K562 (cell line): ENCODE data around the gene GCSH. TPM values are rescaled to one million over a fixed set of nuclear protein-coding genes. Genes with fewer than 3 reads are reported as not detected.

Experiments
- ARID3B ChIP-seq: fragments of 250-450 bp; sonication (Bioruptor Pico); IDR thresholded peaks from 2 replicates; pipeline ENCODE4 v1.4.0; 2020; ENCODE audit warnings: borderline replicate concordance
- C11orf30 ChIP-seq: fragments of 450-650 bp; IDR thresholded peaks from 2 replicates; pipeline ENCODE4 v1.6.1; 2016; ENCODE audit warnings: low read depth, mild to moderate bottlenecking
- CREM ChIP-seq: IDR thresholded peaks from 2 replicates; pipeline ENCODE4 v1.6.1; 2014; ENCODE audit warnings: antibody characterized with exemption, low read depth
- EGR1 ChIP-seq: fragments of 450-650 bp; conservative IDR thresholded peaks from 2 replicates; pipeline ENCODE4 v1.6.1; 2017; ENCODE audit warnings: mild to moderate bottlenecking
- ESRRA ChIP-seq: fragments of 450-650 bp; IDR thresholded peaks from 2 replicates; pipeline ENCODE4 v1.6.1; 2014; ENCODE audit warnings: low read depth, mild to moderate bottlenecking, moderate library complexity, borderline replicate concordance
- HMG20A ChIP-seq: fragments of 450-650 bp; formaldehyde crosslinking; conservative IDR thresholded peaks from 2 replicates; pipeline ENCODE4 v1.4.0; 2020; ENCODE audit warnings: mild to moderate bottlenecking, mixed read lengths
- HNRNPL ChIP-seq: fragments of 200-400 bp; formaldehyde crosslinking; IDR thresholded peaks from 2 replicates; pipeline ENCODE4 v1.6.1; 2017; ENCODE audit warnings: low read depth, mild to moderate bottlenecking, low read length
- JUN ChIP-seq, 2 experiments: sonication (generic) in 1 of 2; formaldehyde crosslinking in 1 of 2; IDR thresholded peaks; 2 replicates each; pipeline versions ENCODE4 v1.6.1 to v1.8.0; 2012 to 2022; ENCODE audit warnings: borderline replicate concordance in 2 of 2, mild to moderate bottlenecking in 2 of 2, improper control_type of control experiment in 1 of 2, low read depth in 1 of 2, low read length in 1 of 2, missing genetic modification reagents in 1 of 2
- MNT ChIP-seq, 2 experiments: fragments of 450-650 bp; conservative IDR thresholded peaks; 2 replicates each; pipeline ENCODE4 v1.6.1; 2017; ENCODE audit warnings: mild to moderate bottlenecking in 2 of 2, moderate library complexity in 2 of 2
- NEUROD1 ChIP-seq: fragments of 150-350 bp; IDR thresholded peaks from 2 replicates; pipeline ENCODE4 v1.6.1; 2014; ENCODE audit warnings: borderline replicate concordance, low read length, low read depth; ENCODE audit not compliant: partially characterized antibody
- PURB ChIP-seq: sonication (generic); formaldehyde crosslinking; IDR thresholded peaks from 2 replicates; pipeline ENCODE4 v1.9.0; 2021; ENCODE audit warnings: low read depth, mild to moderate bottlenecking, missing genetic modification reagents
- RCOR1 ChIP-seq, 2 experiments: IDR thresholded peaks; 2 replicates each; pipeline ENCODE4 v1.6.1; 2012; ENCODE audit warnings: low read depth in 2 of 2, low read length in 2 of 2, borderline replicate concordance in 1 of 2, improper control_type of control experiment in 1 of 2
- SAP30 ChIP-seq: fragments of 200-600 bp; sonication (generic); IDR thresholded peaks from 2 replicates; pipeline ENCODE4 v1.6.1; 2012; ENCODE audit warnings: borderline replicate concordance, low read depth, mild to moderate bottlenecking, moderate library complexity, low read length, control low read depth, inconsistent platforms; ENCODE audit not compliant: insufficient read depth, poor library complexity, severe bottlenecking
- SIN3A ChIP-seq, 2 experiments: fragments of 150-350 bp in 1 of 2; IDR thresholded peaks; 2 replicates each; pipeline ENCODE4 v1.6.1; 2011 to 2016; ENCODE audit warnings: borderline replicate concordance in 2 of 2, low read depth in 2 of 2, low read length in 2 of 2, mild to moderate bottlenecking in 2 of 2, moderate library complexity in 2 of 2; ENCODE audit not compliant: control insufficient read depth in 1 of 2
- TEAD1 ChIP-seq, 2 experiments: fragments of 450-650 bp in 1 of 2; sonication (generic) in 1 of 2; formaldehyde crosslinking; IDR thresholded peaks; 2 replicates each; pipeline versions ENCODE4 v1.4.0 to v1.8.0; 2020 to 2022; ENCODE audit warnings: mild to moderate bottlenecking in 2 of 2, missing genetic modification reagents in 1 of 2
- ZNF324 ChIP-seq: fragments of 250-450 bp; sonication (Bioruptor Pico); IDR thresholded peaks from 2 replicates; pipeline ENCODE4 v1.4.0; 2020; ENCODE audit warnings: mild to moderate bottlenecking
- ZNF431 ChIP-seq: sonication (generic); formaldehyde crosslinking; IDR thresholded peaks from 2 replicates; pipeline ENCODE4 v1.8.0; 2022; ENCODE audit warnings: mild to moderate bottlenecking, missing genetic modification reagents
- polyA plus RNA-seq, 8 experiments: library from polyadenylated mRNA; depleted of rRNA in 4 of 8; stranded (reverse) in 5 of 8; unstranded in 3 of 8; fragments of >200 nt; fragmentation: Nextera tagmentation in 2 of 8; fragmentation: Illumina TruSeq in 1 of 8; extraction: Ambion mirVana in 2 of 8; extraction: Trizol in 1 of 8; gene quantifications; 2 replicates each; pipeline versions ENCODE4 v1.2.1 to v1.2.3, GENCODE V29; 2011 to 2014; ENCODE audit warnings: inconsistent platforms in 1 of 8, missing spikeins in 1 of 8
- total RNA-seq, 7 experiments: library from RNA; depleted of rRNA in 6 of 7; stranded (reverse); fragments of >200 nt in 6 of 7; fragmentation: Illumina TruSeq in 2 of 7; extraction: Trizol in 2 of 7; gene quantifications; 2 replicates each; pipeline versions ENCODE4 v1.2.1 to v1.2.3, GENCODE V29; 2011 to 2021; ENCODE audit warnings: low replicate concordance in 1 of 7
- TF ChIP-seq, protein P1 (sequence below): sonication (generic); formaldehyde crosslinking; IDR thresholded peaks from 2 replicates; pipeline ENCODE4 v1.8.1; 2023; ENCODE audit warnings: mild to moderate bottlenecking, missing genetic modification reagents
- TF ChIP-seq, protein P2 (sequence below): sonication (generic); formaldehyde crosslinking; IDR thresholded peaks from 2 replicates; pipeline ENCODE4 v1.9.0; 2022; ENCODE audit warnings: mild to moderate bottlenecking, missing genetic modification reagents

Gene GCSH
- total and polyA plus RNA-seq, 9 of the 15 experiments (the other 6 are each of a cell fraction or from before 2014, with no cell fraction given), result 35.0 to 121 (median 89.0) TPM

DNA sequence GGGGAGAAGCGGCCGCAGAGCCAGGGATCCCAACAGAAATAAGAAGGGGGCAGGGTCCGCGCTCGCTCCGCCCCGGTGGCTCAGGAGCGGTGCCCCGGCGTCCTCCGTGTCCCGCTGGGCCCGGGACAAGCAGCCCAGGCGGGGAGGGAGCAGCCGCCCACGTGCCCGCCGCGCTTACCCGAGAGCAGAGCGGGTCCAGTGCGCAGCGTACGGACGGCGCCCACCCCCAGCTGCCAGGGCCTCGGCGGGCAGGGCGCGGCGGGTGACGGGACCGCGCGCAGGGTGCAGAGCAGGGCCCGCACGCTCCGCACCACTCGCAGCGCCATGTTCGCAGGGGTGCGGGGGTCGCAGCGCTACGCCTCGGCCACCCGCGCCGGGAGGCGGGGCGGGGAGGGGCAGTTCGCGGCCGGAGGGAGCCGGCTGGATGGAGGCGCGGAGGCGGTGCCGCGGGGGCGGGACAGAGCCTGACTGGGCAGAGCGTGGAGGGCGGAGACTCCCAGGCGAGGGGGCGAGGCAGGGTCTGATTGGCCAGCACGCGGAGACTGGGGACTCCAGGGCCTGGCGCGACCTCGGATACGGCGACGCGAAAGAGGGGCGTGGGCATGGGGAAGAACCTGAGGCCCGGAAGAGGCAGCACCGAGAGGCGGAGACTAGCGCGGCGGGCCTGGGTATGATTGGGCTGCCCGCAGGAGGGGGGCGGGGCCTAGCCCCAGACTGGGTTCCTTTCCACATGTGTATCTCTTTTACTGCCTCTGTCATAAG lies at the start of gene GCSH (continued):
- TF ChIP-seq RCOR1 (IDR thresholded peaks at IDR 0.05; ENCODE audit: borderline replicate concordance in 1 of 2, low read depth in 2 of 2, low read length in 2 of 2) (no peak; a peak in 1 of 4 replicates), PURB (CRISPR knock-in tag) (no peak), ARID3B (CRISPR knock-in tag) (0 out of 2 replicates have a peak, but pooled peaks have one; percentile 21), EGR1 (peak; percentile 96), SAP30 (peak; percentile 84), ESRRA (peak; percentile 24; the same call in 1 of the 2 replicates), CREM (peak; percentile 82), NEUROD1 (peak; percentile 44), HNRNPL (peak; percentile 48; the same call in 1 of the 2 replicates), C11orf30 (no peak), MNT (conservative IDR thresholded peaks at IDR 0.05) (peak; percentile 72 to 89), SIN3A (IDR thresholded peaks at IDR 0.05; ENCODE audit: borderline replicate concordance in 2 of 2, control insufficient read depth in 1 of 2, low read depth in 2 of 2, low read length in 2 of 2) (peak; percentile 32 to 44; a peak in 2 of 4 replicates), TEAD1 (CRISPR knock-in tag; IDR thresholded peaks at IDR 0.05) (peak in 1 of 2 experiments; percentile 75; a peak in 1 of 4 replicates), ZNF431 (CRISPR knock-in tag) (peak; percentile 74), ZNF324 (no peak), HMG20A (CRISPR knock-in tag) (no peak), JUN (IDR thresholded peaks at IDR 0.05; ENCODE audit: borderline replicate concordance, low read depth, low read length) (no peak), JUN (CRISPR knock-in tag; IDR thresholded peaks at IDR 0.05; ENCODE audit: borderline replicate concordance) (peak; percentile 50; the same call in 1 of the 2 replicates)
- TF ChIP-seq, protein P1, sequence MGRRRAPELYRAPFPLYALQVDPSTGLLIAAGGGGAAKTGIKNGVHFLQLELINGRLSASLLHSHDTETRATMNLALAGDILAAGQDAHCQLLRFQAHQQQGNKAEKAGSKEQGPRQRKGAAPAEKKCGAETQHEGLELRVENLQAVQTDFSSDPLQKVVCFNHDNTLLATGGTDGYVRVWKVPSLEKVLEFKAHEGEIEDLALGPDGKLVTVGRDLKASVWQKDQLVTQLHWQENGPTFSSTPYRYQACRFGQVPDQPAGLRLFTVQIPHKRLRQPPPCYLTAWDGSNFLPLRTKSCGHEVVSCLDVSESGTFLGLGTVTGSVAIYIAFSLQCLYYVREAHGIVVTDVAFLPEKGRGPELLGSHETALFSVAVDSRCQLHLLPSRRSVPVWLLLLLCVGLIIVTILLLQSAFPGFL, result 0 out of 2 replicates have a peak, but pooled peaks have one; percentile 68
- TF ChIP-seq, protein P2, sequence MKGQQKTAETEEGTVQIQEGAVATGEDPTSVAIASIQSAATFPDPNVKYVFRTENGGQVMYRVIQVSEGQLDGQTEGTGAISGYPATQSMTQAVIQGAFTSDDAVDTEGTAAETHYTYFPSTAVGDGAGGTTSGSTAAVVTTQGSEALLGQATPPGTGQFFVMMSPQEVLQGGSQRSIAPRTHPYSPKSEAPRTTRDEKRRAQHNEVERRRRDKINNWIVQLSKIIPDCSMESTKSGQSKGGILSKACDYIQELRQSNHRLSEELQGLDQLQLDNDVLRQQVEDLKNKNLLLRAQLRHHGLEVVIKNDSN (CRISPR knock-in tag), result peak; percentile 70
